NCI-H526 treated with DMSO at 0.1 percent for 48 hours (cell line): ENCODE data around the gene PTPRT.

ENCODE experiments used
- DNase-seq: peaks from one replicate; lab custom pipeline; 2025; lab: John Stamatoyannopoulos, UW

Gene PTPRT

DNA sequence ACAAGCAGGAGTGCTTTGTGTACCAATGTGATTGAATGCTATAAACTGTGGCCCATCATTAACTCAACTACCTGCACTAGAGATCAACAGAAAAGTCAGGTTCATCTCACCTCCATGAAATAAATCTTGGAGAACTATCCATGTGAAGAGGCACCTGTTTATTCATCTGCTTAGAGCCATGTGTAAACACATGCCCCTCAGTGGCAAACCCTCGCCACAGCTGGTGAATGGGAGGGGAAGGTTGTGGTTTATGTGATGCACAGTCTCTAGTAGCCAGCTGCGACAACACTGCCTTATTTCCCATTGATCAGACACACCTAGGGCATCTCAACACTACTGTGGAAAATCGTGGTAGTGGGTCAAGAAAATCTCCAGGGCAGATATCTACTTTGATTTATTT lies 640.2 kb downstream of the PTPRT start:
- peak; percentile 27 for DNase-seq

GRCh38 chr20:42544926-42545325 lies 644.8 kb downstream of the PTPRT start:
- no peak for DNase-seq

- DNase-seq, result no peak
Measured at GRCh38 chr20:42532831-42533230, 656.9 kb downstream of the PTPRT start.

GRCh38 chr20:42531508-42531961 lies 658.2 kb downstream of the PTPRT start:
- DNase-seq, result peak; percentile 96

DNA sequence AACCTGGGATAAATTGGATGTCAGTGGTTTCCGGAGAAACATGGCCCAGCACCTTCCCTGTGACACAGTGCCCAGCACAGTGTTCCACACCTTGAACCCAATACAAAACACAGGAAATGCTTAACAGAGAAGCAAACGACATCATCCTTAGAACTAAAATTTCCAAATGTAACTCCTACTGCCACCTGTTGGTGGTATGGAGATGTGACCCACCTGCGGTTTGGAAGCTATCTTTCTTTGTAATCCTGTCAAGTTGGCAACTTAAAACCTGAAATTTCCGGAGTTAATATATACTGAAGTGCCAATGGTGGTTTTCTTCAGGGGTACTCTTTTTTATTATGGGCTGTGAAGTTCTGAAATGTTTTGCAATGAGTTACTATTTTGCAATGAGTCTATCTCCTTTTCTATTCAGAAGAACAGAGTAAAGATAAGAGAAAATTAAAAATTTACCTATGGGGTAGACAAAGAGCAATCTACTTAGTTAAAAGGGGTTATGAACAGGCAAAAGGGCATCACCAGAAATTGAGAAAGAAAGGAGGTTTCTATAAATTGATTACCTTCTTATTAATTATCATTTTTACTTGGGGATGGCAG lies 658.8 kb downstream of the PTPRT start:
- peak; percentile 76 for DNase-seq

DNA sequence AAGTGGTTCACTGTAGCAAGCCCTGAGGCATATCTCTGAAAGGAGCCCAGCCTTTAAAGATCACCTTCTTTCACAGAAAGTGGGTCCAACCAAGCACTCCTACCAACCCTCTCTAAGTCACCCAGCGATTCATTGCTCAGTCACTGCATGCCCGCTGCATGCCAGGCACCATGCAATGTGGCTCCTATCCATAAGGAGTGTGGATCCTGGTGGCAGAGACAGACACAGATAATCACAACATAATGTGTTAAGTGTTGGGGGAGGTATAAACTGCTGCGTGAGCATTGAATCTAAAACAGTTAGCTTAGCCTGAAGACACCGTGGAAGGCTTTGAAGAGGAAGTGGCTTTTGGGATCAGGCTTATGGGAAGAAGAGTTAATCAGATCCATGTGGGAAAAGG lies 659.5 kb downstream of the PTPRT start:
- DNase-seq, result no peak

DNA sequence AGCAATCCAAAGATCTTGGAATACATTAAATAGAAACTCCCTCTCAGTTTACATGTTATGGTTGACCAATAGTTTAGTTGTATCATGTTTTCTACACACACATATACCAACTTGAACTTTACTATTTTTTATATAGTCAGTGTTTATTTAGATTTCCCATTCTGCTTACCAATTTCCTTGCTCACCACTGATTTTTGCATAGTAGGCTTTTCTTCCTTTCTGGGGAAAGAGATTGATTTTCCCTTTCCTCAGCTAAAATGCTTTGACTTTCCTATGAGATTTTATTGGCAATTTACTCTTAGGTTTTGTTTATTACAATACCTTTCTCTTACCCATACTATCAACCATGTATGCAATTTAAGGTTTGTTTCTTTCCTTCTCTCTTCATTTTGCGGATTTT lies 665.6 kb downstream of the PTPRT start:
- no peak for DNase-seq

DNA sequence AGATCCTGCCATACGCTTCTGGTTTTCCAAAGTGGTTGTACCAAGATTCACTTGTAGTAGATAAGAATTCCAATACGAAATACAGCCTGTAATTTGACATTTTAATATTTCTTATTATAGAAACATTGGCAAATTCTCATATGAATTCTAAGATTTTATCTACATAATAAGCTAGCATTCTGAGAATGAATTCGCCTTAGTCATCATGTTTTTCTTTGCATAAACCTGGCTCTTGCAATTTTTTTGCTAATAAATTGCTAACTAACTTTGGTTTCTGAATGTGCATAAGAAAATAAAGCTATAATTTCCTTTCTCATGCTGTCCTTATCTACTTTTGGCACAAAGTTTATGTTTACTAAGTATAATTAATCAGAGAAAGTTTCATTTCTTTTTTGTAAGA lies 673.0 kb downstream of the PTPRT start:
- DNase-seq, result no peak

DNA sequence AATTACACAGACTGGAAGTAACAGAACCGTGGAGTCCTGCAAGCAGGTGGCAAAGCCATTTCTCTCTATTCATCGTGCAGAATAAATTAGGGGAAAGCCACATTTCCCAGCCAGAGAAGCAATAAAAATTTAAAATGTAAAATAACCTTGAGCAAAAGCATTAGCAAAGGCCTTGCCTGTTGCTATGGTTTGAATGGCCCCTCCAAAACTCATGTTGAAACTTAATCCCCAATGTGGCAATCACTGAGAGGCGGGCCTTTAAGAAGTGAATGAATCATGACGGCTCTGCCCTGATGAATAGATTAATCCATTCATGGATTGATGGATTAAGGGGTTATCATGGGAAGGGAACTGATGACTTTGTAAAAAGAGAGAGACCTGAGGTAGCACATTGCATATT lies 679.0 kb downstream of the PTPRT start:
- DNase-seq, result no peak

GRCh38 chr20:42507874-42508273 lies 681.8 kb downstream of the PTPRT start:
- no peak for DNase-seq

- no peak for DNase-seq
Measured at GRCh38 chr20:42506397-42506796, 683.3 kb downstream of the PTPRT start.

- DNase-seq, result no peak
Measured at GRCh38 chr20:42502591-42502990, 687.1 kb downstream of the PTPRT start.

- DNase-seq, result no peak
Measured at GRCh38 chr20:42496595-42496994, 693.1 kb downstream of the PTPRT start.

GRCh38 chr20:42494290-42494689 lies 695.4 kb downstream of the PTPRT start:
- no peak for DNase-seq

DNA sequence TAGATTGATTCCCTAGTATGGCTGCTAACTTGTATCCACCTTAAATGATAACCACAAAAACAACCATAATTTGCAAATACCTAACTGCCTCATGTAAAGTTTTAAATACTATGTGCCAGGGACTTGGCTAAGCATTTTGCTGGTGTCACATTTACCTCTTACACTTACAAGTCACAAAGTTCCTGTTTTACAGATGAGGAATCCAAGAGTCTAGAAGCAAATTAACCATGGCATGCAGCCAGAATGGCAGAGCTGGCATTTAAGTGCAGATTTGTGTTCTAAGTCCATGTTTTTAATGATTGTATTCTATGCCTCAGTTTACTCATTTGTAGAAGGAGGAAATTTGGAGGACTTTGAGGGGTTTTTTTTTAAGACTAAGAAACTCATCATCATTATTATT lies 696.7 kb downstream of the PTPRT start:
- peak; percentile 12 for DNase-seq

- DNase-seq, result no peak
Measured at GRCh38 chr20:42492290-42492689, 697.4 kb downstream of the PTPRT start.

- DNase-seq, result no peak
Measured at GRCh38 chr20:42485556-42485955, 704.1 kb downstream of the PTPRT start.

GRCh38 chr20:42484790-42485375 lies 704.8 kb downstream of the PTPRT start:
- no peak for DNase-seq

DNA sequence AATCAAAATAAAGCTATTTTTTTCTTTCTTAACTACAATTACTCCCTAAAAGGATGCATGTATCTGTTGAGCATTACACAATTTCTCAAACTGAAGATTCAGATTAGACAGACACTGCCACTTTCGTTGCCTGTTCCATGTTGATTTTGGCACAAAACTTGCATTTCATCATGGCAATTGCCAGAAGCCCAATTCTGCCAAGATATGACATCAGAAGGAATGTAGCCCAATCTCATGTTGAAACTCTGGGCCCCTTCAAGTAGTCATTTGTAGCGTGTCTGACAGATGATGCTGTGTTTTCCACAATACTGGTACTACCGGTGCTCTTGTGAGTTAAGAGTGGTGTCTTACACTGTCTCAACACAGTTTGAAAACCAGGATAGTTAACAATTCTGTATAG lies 705.4 kb downstream of the PTPRT start:
- DNase-seq, result no peak

DNA sequence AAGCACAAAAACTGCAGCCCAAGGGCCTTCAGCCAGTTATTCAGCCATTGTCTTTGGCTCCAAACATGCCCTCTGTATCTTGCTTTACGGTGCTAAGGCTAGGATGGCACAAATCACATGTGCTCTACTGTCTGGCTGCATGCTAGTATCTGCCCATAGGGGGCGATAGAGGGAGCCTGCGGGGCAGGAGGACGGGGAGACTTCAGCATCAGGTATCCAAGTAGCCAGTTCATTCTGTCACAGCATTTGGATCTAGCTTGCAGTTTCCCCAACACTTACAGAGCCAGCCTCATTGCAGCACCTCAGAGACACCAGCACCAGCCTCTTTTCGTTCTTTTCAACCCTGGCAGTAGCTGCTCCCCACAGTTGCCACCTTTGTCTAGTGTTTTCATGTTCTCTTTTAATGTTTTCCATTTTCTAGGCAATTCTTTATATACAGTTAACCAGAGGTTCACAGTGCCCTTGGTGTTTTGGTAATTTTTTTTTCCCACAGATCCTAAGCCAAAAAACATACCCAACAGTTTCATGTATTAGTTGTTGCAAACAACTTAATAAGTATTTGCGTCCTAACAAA lies 705.9 kb downstream of the PTPRT start:
- DNase-seq, result no peak

DNA sequence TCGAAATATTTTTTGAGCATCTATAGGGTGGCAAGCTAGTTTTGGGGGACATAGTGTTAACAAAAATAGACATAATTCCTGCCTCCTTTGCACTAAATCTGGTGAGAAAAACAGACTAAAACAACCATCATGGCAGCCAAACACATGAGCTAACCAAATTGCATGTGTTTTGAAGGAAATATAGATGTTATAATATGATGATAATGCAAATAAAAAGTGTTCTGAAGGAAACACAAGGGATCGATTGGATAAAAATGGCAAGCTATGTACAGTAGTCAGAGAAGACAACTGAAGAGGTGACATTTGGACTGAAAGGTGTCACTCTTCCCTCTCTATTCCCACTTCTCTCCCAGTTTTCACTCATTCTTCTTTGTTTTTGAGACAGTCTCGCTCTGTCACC lies 706.9 kb downstream of the PTPRT start:
- no peak for DNase-seq

DNA sequence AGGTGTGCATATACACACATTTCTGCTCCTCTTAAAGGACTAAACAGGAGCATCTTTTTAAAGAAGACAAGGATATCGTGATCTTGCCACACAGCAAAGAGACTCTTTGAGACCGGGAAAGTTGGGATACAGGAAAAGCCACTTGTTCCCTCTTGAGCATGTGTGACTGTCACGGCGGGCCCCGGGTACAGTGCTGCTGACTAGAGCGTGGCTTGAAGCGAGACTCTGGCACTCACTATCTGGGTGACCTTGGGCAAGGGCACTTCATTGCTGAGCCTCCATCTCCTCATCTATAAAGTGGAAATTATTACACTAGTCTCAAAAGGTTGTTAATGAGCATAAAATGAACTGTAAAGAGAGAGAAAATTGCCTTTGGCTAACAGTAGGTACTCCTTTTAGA lies 713.9 kb downstream of the PTPRT start:
- DNase-seq, result no peak

GRCh38 chr20:42474646-42475045 lies 715.1 kb downstream of the PTPRT start:
- DNase-seq, result no peak

DNA sequence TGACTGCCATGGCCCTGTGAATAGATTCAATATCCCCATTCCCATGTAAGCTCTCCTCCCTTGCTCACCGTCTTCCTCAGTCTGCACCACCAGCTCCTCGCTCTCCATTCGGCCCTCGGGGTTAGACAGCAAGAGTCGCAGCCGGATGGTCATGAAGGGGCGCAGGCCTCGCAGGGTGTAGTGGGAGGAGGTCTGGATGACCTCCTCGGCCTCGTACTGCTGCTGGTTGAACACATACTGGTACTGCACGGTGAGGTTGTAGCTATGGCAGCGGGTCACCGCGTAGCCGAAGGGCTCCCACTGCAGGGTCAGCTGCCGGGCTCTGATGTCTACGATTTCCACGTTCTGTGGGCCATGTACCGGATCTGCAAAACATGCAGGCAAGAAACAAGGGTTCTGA lies 717.5 kb downstream of the PTPRT start:
- DNase-seq, result no peak
